ENCODE data around the gene MSANTD1.

Gene MSANTD1

GRCh38 chr4:3267576-3268394 is 18.8 kb downstream of the MSANTD1 start:
- DNase-seq: no peak

- DNase-seq: no peak
These were observed 19.6 kb downstream of the MSANTD1 start for GRCh38 chr4:3268395-3269104.

GRCh38 chr4:3269105-3269927 is 20.4 kb downstream of the MSANTD1 start:
- DNase-seq: no peak

- no peak for DNase-seq
These were observed 21.1 kb downstream of the MSANTD1 start for GRCh38 chr4:3269991-3270611.

GRCh38 chr4:3271131-3271530 is 22.2 kb downstream of the MSANTD1 start:
- no peak for DNase-seq

- peak; percentile 26 for DNase-seq
These were observed 28.0 kb downstream of the MSANTD1 start for GRCh38 chr4:3276986-3277385.

GRCh38 chr4:3280466-3280865 is 31.5 kb downstream of the MSANTD1 start:
- DNase-seq: no peak

GRCh38 chr4:3283483-3283882 is 34.5 kb downstream of the MSANTD1 start:
- DNase-seq: no peak

- DNase-seq: no peak
These were observed 35.0 kb downstream of the MSANTD1 start for GRCh38 chr4:3283916-3284315.

- no peak for DNase-seq
These were observed 36.0 kb downstream of the MSANTD1 start for GRCh38 chr4:3284734-3285557.

GRCh38 chr4:3285558-3286334 is 36.8 kb downstream of the MSANTD1 start:
- no peak for DNase-seq

GRCh38 chr4:3286335-3287175 is 37.6 kb downstream of the MSANTD1 start:
- no peak for DNase-seq

- no peak for DNase-seq
These were observed 38.5 kb downstream of the MSANTD1 start for GRCh38 chr4:3287271-3287971.

- DNase-seq: no peak
These were observed 39.1 kb downstream of the MSANTD1 start for GRCh38 chr4:3287972-3288570.

GRCh38 chr4:3288571-3289094 is 39.7 kb downstream of the MSANTD1 start:
- DNase-seq: no peak

GRCh38 chr4:3290476-3290875 is 41.5 kb downstream of the MSANTD1 start:
- DNase-seq: no peak

GRCh38 chr4:3290889-3291321 is 41.9 kb downstream of the MSANTD1 start:
- no peak for DNase-seq

GRCh38 chr4:3291411-3291968 is 42.5 kb downstream of the MSANTD1 start:
- DNase-seq: no peak
